Effector CD8-positive, alpha-beta T cell (primary cell): Measurements from ENCODE around the gene FN1.
A peak's percentile ranks its signal among the peaks of the same experiment; 100 is the strongest.
"Not testable (repeated sequence)": the region's sequence is repeated elsewhere in the genome, so short reads cannot be mapped to it uniquely, and the experiment has no call there.

ENCODE experiments used
- DNase-seq: peaks from one replicate; lab custom pipeline; 2025; lab: John Stamatoyannopoulos, UW

Gene FN1

DNA sequence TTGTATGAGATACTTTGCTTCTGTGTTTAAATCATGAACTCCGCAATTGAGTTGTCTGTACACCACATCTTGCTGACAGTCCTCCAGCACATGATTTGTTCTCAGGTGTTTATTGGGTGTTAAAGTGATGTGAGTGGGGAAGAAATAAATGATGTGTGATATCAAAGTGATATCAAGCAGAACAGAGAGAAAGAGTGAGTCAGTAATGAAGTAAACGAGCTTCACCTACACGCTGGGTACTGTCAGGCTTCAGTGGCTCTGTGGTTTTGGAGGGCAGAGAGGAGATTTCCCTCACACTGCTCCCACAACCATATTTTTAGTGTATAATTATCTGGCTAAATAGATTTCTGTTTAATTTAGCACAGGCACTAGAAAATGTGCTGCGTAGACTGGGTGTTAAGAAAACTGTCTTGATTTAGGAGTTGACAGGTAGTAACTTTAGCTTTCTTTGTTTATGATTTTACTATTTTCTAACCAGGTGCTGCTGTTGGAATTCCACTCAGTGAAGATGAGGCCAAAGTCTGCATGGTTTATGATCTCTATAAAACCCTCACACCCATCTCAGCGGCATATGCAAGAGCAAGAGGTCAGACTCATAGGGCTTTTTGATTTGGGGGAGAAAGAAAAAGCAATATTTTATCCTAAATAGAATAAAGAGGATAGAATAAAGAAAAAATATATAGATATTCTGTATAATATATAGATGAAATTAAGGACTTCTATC is 102.8 kb downstream of the FN1 start:
- no peak for DNase-seq

DNA sequence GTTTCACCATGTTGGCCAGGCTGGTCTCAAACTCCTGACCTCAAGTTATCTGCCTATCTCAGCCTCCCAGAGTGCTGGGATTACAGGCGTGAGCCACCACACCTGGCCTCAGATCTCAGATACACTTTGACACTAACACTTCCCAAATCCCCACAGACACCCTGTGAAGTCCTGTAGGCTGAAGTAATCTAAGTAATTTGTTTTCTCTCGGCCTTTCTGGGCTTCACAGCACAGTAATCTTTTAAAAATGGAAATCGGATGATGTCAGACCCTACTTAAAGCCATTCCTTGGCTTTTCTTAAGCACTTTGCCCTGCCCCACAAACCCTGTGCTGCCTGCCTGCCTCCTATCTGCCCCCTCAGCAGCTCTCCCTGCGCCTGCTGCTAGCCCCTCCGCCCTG is 107.8 kb downstream of the FN1 start:
- DNase-seq = no peak

DNA sequence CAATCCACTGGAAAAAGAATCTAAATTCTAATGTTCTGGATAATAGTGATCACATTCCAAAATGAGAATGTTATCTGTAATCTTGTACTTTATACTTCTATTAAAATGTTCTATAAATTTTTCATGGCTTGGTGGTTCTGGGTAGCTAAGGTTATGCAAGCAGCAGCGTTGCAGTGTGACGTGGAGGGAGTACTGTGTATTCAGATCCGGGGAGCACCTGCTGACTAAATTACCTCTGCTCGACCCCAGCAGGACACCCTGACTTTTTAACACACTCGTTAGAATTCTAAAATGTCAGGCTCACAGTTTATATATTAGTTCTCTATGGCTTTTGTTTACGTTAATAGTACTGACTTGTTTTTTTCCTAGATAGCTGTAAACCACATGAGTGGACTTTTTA is 111.1 kb downstream of the FN1 start:
- no peak for DNase-seq

DNA sequence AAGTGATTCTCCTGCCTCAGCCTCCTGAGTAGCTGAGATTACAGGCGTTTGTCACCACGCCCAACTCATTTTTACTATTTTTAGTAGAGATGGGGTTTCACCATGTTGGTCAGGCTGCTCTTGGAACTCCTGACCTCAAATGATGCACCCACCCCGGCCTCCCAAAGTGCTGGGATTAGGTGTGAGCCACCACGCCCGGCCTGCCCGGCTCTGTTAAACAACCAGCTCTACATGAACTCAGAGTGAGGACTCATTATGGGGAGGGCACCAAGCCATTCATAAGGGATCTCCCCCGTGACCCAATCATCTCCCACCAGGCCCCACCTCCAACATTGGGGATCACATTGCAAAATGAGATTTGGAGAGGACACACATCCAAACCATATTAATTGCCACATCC is 115.2 kb downstream of the FN1 start:
- DNase-seq = no peak

DNA sequence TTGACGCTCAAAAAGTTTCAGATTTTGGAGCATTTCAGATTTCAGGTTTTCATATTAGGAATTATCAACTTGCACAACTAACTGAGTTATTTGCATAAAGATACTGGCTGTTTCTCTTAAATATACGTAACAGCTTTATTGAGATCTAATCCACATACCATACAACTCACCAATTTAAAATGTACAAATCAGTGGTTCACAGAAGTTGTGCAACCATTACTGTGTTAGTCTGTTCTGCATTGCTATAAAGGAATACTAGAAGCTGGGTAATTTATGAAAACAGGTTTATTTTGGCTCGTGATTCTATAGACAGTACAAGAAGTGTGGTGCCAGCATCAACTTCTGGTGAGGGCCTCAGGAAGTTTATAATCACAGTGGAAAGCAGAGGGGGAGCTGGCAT is 115.8 kb downstream of the FN1 start:
- no peak for DNase-seq

DNA sequence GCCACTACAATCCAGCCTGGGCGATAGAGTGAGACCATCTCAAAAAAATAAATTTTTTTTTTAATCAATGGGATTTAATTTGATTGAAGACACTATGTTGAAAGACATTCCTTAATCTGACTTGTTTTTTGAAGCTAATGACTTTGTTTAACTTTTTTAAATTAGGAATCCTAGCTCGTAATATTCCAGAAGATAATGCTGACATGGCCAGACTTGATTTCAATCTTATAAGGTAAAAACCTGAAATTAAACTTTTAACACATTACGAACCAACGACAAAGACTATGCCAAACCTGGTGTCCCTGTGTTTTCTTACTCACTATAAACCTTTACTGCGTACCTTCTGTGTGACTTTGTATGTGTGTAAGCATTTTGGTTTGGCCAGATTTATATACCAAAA is 116.4 kb downstream of the FN1 start:
- no peak for DNase-seq

DNA sequence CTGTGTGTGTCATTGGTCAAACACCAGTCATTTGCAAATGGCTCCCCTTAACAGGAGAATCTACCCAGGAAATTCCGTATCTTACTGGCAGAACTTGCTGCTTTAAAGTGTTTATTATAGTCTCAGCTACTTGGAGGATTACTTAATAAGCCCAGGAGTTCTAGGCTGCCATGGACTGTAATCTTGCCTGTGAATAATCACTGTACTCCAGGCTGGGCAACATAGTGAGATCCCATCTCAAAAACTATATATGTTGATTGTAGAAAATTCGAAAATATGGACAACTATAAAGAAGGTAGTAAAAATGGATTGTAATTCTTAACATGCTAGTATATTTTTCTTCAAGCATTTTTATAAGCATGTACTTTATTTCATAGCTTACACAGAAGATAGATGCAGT is 119.5 kb downstream of the FN1 start:
- no peak for DNase-seq

DNA sequence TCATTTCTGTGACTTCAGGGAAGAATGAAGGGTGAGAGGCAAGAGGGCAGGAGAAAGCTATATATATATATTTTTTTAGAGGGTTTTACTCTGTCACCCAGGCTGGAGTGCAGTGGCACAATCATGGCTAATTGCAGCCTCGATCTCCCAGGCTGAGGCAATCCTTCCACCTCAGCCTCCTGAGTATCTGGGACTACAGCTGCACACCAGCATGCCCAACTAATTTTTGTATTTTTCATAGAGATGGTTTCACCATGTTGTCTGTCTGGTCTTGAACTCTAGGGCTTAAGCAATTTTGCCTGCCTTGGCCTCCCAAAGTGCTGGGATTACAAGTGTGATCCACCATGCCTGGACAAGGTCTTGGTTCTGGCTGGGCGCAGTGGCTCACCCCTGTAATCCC is 120.6 kb downstream of the FN1 start:
- no peak for DNase-seq

DNA sequence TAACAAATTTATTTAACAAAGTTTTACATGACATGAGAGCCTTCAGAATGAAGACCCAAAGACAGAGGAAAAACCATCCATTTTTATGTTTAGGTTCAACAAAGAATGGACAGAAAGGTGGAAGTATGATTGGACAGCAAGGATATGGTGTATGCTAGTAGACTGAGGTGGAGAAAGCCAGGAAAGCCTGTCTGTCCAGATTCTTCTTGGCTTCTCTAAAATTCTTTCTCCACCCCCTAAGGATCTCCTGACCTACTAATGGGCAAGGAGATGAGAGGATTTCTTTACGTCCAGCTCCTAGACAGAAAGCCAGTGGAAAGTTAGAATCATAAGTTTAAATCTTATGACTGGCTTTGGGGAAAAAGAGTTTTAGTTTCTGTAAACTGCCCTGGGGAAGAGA is 121.0 kb downstream of the FN1 start:
- no peak for DNase-seq

DNA sequence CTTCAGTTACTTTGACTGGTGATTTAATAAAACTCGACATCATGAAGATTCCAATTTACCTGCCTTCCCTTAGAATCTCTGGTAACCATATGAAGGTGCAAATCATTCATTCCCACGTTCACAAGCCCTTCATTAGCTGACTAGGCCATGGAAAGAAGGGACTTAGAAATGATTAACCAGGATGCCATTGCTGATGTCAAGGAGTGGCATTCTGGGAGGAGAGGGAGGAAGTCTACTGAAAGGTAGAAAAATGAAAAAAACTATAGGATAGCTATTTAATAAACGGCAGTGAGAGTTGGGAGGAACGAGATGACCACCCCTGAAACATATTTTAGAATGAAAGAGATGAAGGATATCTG is 122.6 kb downstream of the FN1 start:
- no peak for DNase-seq

DNA sequence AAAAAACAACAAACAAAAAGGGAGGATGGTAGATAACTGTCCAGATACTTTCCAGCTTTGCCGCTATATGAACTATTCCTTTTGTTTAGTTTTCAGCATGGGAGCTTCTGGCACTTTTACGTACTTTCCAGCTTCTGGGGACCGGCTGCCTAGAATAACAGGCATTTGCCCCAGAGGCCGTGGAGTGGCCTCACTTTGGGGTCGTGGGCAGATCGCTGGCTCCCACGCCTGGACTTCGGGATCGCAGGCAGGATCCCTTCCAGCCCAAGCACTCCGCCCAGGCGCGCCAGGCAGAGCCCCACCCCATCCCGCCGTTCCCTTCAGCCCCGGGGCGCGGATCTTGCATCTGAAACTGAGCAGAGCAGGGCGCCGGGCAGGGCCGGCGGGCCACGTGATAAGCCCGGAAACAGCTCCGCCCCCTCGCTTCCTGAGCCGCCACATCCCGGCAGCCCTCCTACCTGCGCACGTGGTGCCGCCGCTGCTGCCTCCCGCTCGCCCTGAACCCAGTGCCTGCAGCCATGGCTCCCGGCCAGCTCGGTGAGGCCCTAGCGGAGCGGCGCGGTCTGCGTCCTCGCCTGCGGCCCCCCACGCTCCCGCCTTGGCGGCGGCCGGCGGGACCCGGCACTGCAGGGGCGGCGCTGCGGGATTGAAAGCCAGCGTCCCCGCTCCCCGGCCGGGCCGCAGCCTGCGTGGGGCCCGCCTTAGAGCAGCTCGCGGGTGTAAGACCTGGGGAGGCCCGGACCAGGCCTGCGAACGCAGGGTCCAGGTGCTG is 124.1 kb downstream of the FN1 start, which contains the start of gene ATIC:
Gene ATIC (plus strand): TSS at position 435 of the 772 bp plus-strand sequence. CDS start 84 bp downstream, at position 519.
- DNase-seq = peak; percentile 77

DNA sequence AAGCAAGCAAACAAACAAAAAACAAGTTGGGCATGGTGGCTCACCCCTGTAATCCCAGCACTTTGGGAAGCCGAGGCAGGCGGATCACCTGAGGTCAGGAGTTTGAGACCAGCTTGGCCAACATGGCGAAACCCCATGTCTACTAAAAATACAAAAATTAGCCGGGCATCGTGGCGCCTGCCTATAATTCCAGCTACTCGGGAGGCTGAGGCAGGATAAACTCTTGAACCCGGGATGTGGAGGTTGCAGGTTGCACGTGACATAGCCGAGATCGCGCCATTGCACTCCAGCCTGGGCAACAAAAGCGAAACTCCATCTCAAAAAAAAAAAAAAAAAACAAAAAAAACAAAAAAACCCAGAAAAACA is 124.6 kb downstream of the FN1 start:
- not testable (repeated sequence) for DNase-seq
